ENCODE results near the gene VPS37B.

The VPS37B gene

DNA sequence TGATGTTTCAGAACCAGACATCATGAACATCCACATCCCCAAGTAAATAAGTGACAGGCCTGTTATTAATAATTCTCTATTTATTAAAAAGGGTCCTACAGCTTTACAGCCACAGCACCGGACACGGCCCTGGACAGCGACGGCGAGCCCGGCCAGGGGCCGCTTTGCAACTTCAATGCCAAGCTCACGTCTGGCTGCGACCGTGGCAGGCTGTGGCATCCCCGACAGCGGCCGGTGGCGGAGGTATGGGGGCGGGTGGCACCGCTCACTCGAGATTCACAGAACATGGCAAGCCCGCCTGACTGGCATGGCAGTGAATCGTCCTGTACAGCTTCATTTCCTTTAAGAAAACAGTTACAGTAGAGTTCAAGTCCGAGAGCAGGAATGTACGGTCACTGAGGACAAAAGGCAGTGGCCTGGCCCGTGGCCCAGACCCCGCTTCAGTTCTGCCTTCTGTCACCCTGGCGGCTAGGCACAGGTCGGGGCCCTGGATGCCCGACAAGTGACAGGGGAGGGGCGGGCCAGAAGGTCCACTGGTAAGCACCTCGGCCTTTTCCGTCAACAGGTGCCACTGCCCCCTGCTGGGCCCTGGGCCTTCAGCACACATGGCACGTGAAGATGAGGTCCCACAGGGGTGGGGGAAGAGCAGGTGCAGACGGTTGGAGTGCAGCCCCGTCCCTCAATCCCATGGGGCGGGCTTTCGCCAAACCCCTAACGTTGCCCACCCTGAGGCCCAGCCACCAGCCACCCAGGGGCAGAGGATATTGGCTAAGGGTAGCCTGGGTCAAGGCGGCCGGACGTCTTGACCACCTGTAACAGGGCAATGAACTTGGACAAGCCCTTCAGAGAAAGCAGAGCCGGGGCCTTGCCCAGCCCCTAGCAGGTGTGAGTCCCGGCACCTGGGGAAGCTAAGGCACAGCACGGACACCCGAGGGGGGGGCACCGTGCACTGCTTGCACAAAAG is 30.4 kb downstream of the VPS37B start:
- no peak for DNase-seq

DNA sequence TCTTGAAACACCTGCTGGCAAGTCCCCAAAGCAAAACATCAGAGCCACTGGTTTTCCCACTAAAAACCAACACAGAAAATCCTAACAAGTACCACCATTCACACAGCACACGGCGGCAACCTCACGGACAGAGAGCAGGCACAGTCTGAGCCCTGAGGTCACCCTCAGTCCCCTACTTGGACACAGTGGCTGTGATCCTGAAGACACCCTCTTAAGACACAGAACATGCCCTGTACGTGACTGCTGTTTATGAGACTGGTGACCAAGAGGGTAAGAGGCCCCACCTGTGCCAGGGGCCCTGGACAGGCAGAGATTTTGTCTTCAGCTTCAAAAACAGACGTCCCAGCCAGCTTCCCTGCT is 31.1 kb downstream of the VPS37B start:
- no peak for DNase-seq

DNA sequence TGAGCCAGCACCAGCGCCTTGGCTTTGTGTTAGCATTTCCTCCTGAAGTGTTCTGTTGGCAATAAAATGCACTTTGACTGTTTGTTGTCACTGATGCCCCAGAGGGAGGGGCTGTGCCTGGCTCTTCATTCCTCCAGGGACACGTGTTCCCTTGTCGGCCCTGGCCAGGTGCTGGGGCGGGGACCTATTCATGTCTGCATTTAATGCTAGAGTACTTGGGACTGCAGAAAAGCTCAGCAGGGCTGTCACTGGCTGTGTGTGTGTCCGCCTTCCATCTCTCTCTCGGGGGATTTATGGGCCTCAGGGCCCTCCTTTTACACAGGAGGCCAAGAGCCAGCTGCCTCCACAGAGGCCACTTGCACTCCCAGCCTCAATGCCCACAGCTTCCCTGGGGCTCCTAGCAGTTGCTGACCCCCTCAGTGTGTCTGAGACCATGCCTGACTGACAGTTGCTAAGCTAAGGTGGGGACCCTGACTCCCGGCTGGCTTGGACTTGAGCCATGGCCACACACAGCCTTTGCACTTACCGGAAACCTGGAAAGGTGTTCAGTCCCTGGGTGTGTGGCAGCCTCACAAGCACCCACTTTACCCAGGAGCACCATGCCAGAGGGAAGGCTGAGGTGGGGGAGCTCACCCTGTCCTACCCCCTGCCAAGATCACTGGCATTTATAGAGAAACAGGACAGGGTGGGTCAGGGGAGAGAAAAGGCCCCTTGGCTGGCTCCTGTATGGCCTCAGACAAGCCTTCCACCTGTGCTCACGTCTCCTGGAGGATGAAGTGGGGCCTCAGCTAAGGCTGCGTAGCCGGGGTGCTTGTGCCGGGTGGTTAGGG is 32.8 kb downstream of the VPS37B start:
- DNase-seq, result no peak

DNA sequence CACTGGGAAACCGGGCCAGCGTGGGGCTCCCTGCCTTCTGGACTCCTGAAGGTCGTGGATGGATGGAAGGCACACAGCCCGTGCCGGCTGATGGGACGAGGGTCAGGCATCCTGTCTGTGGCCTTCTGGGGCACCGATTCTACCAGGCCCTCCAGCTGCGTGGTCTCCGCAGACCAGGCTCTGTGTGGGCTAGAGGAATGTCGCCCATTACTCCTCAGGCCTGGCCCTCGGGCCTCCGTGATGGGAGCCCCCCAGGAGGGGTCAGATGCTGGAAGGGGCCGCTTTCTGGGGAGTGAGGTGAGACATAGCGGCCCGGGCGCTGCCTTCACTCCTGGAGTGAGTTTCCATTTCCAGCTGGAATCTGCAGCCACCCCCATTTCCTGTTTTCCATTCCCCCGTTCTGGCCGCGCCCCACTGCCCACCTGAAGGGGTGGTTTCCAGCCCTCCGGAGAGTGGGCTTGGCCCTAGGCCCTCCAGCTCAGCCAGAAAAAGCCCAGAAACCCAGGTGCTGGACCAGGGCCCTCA is 33.8 kb downstream of the VPS37B start:
- no peak for DNase-seq

DNA sequence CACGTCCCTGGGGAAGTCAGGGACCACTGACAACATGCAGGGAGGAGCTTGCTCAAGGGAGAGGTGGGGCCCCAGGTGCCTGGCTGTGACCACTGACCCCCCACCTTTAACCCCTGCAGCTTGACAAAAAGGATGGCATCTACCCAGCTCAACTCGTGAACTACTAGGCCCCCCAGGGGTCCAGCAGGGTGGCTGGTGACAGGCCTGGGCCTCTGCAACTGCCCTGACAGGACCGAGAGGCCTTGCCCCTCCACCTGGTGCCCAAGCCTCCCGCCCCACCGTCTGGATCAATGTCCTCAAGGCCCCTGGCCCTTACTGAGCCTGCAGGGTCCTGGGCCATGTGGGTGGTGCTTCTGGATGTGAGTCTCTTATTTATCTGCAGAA is 34.3 kb downstream of the VPS37B start:
- no peak for DNase-seq

DNA sequence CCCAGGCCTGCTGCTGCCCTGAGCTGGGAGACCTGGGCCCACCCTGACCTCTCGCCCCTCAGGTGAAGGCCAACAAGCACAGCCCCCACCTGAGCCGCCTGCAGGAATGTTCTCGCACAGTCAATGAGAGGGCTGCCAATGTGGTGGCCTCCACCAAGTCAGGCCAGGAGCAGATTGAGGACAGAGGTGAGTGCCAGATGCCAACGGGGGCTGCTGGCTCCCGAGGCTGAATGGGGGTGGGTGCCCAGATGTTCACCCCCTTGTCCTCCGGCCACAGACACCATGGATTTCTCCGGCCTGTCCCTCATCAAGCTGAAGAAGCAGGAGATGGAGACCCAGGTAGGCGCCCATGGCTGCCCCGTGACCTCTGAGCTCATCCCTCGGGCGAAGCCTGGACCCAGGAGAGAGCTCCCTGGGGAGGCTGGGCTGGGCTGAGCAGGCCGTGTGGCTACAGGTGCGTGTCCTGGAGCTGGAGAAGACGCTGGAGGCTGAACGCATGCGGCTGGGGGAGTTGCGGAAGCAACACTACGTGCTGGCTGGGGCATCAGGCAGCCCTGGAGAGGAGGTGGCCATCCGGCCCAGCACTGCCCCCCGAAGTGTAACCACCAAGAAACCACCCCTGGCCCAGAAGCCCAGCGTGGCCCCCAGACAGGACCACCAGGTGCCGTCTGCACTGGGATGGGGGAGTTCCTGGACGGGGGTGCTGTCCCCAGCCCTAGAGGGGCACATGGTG is 34.9 kb downstream of the VPS37B start:
- DNase-seq, result no peak

DNA sequence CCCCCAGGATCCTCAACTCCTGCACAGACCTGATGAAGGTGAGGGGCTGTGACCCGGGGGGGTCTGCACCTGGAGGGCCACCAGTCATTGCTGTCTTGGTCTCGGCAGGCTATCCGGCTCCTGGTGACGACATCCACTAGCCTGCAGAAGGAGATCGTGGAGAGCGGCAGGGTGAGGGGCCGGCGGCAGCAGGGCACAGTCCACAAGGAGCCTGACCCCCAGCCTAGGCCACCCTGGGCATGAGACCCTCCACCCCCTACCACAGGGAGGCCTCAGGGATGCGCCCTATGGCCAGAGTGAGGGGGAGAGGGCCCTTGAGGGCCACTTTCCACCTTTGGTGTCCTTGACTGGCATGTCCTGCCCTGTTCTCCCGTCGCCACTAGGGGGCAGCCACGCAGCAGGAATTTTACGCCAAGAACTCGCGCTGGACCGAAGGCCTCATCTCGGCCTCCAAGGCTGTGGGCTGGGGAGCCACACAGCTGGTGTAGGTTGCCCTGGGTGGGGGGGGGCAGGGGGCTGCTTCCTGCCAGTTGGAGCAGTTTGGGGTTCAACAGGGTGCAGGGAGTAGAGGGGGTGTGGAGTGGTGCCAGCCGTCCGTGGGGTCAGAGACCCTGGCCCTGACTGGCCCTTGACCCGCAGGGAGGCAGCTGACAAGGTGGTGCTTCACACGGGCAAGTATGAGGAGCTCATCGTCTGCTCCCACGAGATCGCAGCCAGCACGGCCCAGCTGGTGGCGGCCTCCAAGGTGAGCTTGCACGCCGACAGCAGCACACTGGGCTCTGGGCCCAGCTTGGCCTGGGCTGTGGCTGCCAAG is 35.7 kb downstream of the VPS37B start:
- DNase-seq, result peak; percentile 75

DNA sequence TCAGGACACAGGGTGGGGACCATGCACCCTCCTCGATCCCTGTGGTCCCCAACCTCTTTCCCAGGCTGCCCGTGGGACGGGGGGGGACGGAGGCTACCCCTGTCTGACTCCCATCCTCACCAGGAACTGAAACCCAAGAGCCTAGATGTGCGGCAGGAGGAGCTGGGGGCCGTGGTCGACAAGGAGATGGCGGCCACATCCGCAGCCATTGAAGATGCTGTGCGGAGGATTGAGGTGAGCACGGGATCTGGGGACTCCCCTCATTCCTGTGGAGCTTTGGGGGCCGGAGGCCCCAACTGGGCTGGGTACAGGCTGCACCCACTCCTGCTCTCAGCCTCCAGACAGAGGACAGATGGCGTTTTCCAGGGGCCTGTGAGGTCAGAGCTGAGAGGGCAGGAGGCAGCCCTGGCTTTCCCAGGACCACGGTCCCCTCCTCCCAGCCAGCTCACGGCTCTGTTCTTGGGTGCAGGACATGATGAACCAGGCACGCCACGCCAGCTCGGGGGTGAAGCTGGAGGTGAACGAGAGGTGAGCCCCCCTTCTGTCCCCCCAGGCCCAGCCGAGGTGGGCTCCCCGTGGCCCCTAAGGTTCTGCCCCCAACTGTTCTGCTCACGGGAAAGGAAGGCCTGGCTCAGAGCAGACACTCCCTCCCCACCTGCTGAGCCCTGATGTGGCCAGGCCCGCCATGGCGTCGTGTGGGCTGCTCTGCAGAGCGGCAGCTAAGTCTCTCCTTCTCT is 36.5 kb downstream of the VPS37B start:
- no peak for DNase-seq

DNA sequence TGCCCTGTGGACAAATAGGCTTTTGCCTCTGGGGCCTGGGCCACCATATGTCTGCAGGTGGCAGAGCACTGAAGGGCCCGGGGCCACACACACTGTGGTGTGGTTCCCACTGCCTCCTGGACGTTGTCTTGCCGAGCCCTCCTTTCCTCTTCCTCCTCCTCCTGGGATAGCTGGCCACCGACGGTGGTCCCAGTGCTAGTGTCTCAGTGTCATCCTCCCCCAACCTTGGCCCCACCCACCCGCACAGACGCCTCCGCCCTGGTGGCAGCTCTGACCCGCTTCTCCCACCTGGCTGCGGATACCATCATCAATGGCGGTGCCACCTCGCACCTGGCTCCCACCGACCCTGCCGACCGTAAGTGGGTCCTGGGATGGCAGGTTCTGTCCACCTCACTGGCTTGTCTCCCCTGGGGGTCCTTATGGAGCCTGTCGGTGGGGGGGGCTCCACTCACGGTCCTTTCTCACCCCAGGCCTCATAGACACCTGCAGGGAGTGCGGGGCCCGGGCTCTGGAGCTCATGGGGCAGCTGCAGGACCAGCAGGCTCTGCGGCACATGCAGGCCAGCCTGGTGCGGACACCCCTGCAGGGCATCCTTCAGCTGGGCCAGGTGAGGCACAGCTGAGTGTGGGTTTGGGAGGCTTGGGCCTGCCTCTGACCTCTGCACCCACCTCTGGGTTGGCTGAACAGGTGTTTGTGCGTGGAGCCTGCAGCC is 37.2 kb downstream of the VPS37B start:
- DNase-seq, result no peak

DNA sequence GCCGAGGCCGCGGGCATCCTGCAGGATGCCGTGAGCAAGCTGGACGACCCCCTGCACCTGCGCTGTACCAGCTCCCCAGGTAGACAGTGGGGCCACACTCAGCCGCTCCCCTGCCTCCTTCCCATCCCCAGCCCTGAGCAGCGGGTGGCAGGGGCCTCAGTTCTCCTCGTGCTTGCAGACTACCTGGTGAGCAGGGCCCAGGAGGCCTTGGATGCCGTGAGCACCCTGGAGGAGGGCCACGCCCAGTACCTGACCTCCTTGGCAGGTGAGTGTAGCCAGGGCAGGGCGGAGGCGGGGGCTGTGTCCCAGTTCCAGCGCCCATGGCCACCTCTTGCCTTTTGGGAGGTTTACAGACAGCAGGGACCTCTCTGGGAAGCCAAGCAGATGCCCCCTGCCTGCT is 37.8 kb downstream of the VPS37B start:
- no peak for DNase-seq

DNA sequence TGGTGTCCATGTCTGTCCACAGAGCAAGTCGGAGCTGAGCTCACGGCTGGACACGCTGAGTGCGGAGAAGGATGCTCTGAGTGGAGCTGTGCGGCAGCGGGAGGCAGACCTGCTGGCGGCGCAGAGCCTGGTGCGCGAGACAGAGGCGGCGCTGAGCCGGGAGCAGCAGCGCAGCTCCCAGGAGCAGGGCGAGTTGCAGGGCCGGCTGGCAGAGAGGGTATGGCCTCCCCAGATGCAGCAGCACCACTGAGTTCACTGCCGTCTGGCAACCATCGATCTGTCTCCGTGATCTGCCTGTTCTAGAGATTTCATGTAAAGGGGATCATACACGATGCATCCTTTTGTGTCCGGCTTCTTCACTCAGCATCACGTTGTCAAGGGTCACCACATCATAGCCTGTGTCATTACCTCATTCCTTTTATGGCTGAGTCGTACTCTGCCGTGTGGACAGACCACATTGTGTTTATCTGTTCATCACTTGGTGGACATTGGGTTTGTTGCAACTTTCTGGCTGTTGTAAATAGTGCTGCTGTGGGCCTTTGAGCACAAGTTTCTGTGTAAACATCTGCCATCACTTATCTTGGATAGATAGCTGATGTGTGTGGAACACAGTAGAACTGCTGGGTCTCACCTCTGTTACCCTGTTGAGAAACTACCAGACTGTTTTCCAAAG is 38.8 kb downstream of the VPS37B start:
- no peak for DNase-seq

DNA sequence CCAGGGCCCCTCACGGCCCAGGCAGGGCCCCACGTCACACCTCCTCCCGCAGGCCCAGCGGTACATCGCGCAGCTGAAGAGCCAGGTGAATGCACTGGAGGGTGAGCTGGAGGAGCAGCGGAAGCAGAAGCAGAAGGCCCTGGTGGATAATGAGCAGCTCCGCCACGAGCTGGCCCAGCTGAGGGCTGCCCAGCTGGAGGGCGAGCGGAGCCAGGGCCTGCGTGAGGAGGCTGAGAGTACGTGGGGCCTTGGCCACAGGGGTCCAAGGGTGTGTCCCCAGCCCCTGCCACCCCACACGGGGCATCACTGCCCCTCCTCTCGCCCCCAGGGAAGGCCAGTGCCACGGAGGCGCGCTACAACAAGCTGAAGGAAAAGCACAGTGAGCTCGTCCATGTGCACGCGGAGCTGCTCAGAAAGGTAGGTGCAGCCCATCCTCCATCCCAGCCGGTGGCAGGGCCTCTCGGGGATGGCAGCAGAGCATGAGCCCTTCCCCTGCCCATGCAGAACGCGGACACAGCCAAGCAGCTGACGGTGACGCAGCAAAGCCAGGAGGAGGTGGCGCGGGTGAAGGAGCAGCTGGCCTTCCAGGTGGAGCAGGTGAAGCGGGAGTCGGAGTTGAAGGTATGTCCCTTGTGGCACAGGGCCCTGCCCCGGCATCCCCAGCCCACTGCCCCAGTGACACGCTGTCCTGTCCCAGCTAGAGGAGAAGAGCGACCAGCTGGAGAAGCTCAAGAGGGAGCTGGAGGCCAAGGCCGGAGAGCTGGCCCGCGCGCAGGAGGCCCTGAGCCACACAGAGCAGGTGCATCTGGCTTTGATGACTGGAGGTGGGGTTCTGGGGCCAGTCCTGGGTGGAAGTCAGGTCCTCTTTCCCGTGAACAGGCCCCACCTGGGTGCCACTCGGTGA is 39.7 kb downstream of the VPS37B start:
- no peak for DNase-seq

DNA sequence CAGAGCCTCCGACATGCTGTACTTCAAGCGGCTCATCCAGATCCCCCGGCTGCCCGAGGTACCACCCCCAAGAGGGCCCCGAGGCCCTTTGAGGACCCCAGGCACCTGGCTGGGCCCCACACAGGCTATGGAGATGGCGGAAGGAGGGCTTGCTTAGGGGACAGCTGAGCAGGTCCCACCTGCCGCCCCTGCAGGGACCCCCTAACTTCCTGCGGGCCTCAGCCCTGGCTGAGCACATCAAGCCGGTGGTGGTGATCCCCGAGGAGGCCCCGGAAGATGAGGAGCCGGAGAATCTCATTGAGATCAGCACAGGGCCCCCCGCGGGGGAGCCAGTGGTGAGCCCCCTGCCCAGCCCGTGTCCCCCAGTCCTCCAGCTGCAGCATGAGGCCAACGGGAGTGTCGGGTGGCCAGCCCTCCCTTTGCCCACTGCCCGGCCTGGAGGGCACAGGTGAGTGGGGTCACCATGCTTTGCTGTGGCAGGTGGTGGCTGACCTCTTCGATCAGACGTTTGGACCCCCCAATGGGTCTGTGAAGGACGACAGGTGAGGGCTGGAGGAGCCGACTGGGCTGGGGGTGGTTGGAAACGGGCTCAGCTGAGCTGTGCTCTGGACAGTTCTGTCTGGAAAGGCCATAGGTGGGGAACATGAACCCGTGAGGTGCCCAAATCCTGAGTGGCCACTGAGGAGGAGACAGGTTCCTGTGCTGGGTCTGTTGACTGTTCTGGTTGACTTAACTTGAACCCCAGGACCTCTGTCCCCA is 40.7 kb downstream of the VPS37B start:
- no peak for DNase-seq

DNA sequence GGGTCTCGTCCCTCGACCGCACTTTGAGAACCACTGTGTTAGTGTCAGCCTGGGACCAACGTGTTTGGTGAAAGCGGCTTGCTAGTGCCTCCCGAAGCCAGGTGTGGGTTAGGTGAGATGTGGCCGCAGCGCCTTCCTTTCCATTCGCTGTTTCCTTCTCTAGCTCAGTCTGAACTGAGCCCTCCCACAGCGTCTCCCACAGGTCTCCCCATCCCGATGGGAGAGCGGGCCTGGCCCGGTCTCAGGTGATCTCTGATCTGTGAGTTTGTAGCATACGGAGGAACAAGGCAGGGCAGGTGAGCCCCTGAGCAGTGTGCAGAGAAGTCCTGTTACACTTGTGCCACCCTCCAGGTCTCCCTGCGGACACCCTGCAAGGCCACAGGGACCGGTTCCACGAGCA is 41.4 kb downstream of the VPS37B start:
- no peak for DNase-seq

DNA sequence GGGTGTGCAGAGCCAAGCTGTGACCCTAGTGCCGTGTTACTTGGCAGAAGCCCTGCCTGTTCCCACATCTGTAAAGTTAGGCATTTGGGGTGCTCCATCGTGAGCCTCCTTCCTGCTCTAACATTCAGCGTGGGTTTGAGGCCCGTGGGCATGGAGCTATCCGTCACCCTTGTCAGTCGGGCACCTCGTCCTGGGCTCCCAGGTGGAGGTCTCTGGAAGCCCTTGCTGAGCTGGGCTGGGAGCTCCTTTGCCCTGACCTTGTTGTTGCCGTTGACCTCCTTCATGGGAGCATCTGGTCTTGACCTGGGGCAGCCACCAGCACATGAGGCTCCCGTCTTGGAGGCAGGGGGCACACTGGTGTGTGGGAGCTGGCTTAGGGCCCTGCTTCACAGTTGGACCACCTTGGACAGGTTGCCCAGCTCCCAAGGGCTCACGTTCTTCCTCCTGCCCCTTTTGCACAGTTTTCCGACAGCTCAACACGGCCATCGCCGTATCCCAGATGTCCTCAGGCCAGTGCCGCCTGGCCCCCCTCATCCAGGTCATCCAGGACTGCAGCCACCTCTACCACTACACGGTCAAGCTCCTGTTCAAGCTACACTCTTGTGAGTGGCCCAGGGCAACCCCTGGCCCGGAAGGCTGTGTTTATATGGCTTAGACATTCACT is 42.2 kb downstream of the VPS37B start:
- DNase-seq, result no peak

DNA sequence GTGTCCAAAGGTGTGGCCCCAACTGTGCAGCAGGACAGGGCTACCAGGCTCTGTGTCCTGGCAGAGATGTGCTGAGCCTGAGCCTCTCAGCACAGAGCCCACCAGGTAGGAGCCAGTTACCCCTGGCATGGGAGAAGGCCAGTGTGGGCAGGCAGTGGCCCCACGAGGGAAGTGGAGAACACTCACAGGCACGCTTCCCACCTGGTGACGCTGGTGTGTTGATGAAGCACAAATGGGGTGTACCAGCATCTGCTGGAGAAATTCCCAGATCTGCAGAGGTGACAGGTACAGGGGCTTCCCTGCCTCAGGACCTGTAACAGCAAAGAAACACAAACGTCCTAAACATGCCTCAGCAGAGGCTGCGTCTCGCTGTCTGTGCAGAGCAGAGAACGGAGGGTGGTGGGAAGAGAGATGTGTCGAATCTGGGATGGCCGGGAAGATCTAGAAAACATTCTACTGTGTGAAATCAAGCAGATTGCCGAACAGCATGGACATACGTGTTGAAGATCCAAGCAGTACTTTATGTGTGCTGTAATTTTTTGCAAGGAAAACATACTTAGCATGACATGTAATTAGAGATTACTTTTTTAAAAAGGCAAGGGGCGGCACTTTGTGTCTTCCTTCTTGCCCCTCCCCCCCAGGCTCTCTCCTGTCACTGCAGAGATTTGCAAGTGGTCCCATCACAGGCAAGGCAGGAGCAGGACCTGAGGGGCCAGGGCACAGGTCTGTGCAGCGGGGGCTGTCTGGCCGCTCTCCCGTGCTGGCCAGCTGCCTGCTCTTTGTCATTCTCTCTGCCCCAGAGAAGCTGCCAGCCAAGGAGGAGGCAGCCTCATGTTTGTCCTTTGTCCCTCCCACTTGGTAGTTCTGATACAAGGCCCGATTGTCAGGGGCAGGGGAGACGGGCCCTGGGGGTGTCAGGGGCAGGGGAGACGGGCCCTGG is 43.3 kb downstream of the VPS37B start:
- DNase-seq, result no peak

DNA sequence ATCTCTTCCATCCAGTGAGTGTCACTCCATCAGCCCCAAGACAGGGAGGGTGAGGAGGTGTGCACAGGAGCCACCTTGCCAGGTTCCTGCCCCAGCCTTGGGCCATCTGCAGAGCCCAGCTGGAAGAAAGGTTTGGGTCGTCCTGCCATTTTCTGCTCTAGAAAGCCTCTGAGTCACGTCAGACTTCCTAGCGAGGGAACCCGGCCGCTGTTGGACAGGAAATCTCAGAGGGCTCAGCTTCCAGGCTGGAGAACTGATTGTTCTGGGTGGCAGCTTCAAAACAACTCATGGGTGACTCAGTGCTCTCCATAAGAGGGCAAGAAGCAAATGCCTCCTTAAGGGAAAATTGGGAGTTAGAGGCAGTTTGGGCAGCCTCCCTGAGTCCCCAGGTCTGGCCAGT is 44.1 kb downstream of the VPS37B start:
- DNase-seq, result no peak
